Activated CD4-positive, alpha-beta T cell treated with anti-CD3 and anti-CD28 coated beads for 1 hour (primary cell): ENCODE measurements around the gene CMC2.

Source experiments
- DNase-seq: peaks from one replicate; pipeline ENCODE4 v3.0.0-alpha.2; 2020

The CMC2 gene

GRCh38 chr16:81001330-81001729, 5.4 kb downstream of the CMC2 start:
- DNase-seq = no peak

- DNase-seq = no peak
Observed at GRCh38 chr16:81000873-81001272, 5.8 kb downstream of the CMC2 start.

- DNase-seq = no peak
Observed at GRCh38 chr16:80997964-80998620, 8.6 kb downstream of the CMC2 start.

GRCh38 chr16:80997139-80997798, 9.4 kb downstream of the CMC2 start:
- no peak for DNase-seq

- no peak for DNase-seq
Observed at GRCh38 chr16:80996688-80997138, 10.0 kb downstream of the CMC2 start.

GRCh38 chr16:80994451-80994850, 12.2 kb downstream of the CMC2 start:
- no peak for DNase-seq

GRCh38 chr16:80993834-80994233, 12.9 kb downstream of the CMC2 start:
- no peak for DNase-seq

- no peak for DNase-seq
Observed at GRCh38 chr16:80993307-80993706, 13.4 kb downstream of the CMC2 start.

GRCh38 chr16:80992676-80993293, 13.9 kb downstream of the CMC2 start:
- no peak for DNase-seq

GRCh38 chr16:80991792-80992430, 14.8 kb downstream of the CMC2 start:
- no peak for DNase-seq

- no peak for DNase-seq
Observed at GRCh38 chr16:80990978-80991377, 15.7 kb downstream of the CMC2 start.

GRCh38 chr16:80990577-80990976, 16.1 kb downstream of the CMC2 start:
- no peak for DNase-seq

- no peak for DNase-seq
Observed at GRCh38 chr16:80989801-80990200, 16.9 kb downstream of the CMC2 start.

GRCh38 chr16:80988756-80989155, 17.9 kb downstream of the CMC2 start:
- DNase-seq = no peak

- DNase-seq = no peak
Observed at GRCh38 chr16:80986557-80986956, 20.1 kb downstream of the CMC2 start.

GRCh38 chr16:80985611-80986010, 21.1 kb downstream of the CMC2 start:
- no peak for DNase-seq

GRCh38 chr16:80984124-80984892, 22.4 kb downstream of the CMC2 start:
- DNase-seq = no peak

- DNase-seq = no peak
Observed at GRCh38 chr16:80982646-80983045, 24.0 kb downstream of the CMC2 start.

- no peak for DNase-seq
Observed at GRCh38 chr16:80981103-80981502, 25.6 kb downstream of the CMC2 start.

GRCh38 chr16:80976946-80977345, 29.7 kb downstream of the CMC2 start:
- no peak for DNase-seq

- DNase-seq = no peak
Observed at GRCh38 chr16:80974649-80975376, 31.9 kb downstream of the CMC2 start.

- DNase-seq = no peak
Observed at GRCh38 chr16:80973991-80974390, 32.7 kb downstream of the CMC2 start.
